Cardiac fibroblast (primary cell): ENCODE measurements around the gene UGT3A1.

Experiments used
- DNase-seq, 2 donors: peaks; one replicate each; pipeline versions ENCODE4 v3.0.0 to v3.0.0-alpha.2; 2010; ENCODE audit warnings: low read depth in 2 of 2
- H3K4me3 ChIP-seq, 2 donors: replicated peaks in 1 of 2; 1 replicate in 1 of 2; 2 replicates in 1 of 2; pipeline ENCODE4 v1.5.1; 2011; ENCODE audit warnings: low read depth in 2 of 2, low read length in 2 of 2, mild to moderate bottlenecking in 2 of 2, moderate library complexity in 1 of 2
- CTCF ChIP-seq: IDR thresholded peaks from one replicate; pipeline ENCODE4 v1.5.1; 2011; ENCODE audit warnings: low read depth, mild to moderate bottlenecking, low read length, inconsistent platforms

Gene UGT3A1

DNA sequence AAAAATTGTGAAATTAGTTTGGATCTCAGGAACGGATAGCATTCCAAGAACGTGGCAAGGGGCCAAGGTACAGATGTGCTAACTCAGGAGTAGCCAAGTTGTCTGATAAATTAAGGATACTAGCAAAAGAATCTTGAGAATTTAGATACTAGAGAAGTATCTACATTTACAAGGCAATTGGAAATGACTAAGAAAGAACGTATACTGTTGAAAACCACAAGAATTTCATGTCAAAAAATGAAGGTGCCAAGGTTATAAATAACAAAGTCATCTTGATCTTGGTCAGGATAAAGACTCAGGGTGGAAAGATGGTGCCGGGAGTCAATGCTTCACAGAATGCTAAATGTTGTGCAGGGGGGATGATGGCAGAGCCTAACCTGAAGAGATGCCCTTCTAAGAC lies 72.0 kb downstream of the UGT3A1 start:
- no peak overlapping the region for H3K4me3 ChIP-seq
- no peak for TF ChIP-seq CTCF
- peak; percentile 76 to 81 for DNase-seq

- DNase-seq, result no peak
- no peak for TF ChIP-seq CTCF
- no peak overlapping the region for H3K4me3 ChIP-seq
Measured at GRCh38 chr5:35908814-35909213, 82.4 kb downstream of the UGT3A1 start.

DNA sequence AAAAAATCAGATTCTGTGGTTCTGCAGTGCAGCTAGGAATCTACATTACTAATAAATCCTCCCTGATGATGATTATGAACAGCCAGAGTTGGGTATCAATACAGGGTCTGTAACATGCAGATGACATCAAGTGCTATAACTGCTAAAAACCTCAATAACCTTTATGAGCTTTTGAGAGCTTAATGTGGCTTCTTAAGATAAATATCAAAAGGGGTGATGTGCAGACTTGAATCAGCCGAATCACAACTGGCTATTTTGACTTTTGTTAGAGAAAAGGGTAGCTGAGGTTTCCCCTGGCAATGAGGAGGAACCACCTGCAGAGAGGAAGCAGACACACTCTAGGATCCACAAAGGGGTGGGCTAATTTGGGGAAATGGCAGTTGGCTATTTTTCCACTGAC lies 83.0 kb downstream of the UGT3A1 start:
- H3K4me3 ChIP-seq, result no peak overlapping the region
- no peak for TF ChIP-seq CTCF
- no peak for DNase-seq

- H3K4me3 ChIP-seq, result no peak overlapping the region
- no peak for DNase-seq
- TF ChIP-seq CTCF, result no peak
Measured at GRCh38 chr5:35904443-35905132, 86.6 kb downstream of the UGT3A1 start.

GRCh38 chr5:35903631-35904203 lies 87.5 kb downstream of the UGT3A1 start:
- no peak for DNase-seq
- H3K4me3 ChIP-seq, result no peak overlapping the region
- TF ChIP-seq CTCF, result no peak

DNA sequence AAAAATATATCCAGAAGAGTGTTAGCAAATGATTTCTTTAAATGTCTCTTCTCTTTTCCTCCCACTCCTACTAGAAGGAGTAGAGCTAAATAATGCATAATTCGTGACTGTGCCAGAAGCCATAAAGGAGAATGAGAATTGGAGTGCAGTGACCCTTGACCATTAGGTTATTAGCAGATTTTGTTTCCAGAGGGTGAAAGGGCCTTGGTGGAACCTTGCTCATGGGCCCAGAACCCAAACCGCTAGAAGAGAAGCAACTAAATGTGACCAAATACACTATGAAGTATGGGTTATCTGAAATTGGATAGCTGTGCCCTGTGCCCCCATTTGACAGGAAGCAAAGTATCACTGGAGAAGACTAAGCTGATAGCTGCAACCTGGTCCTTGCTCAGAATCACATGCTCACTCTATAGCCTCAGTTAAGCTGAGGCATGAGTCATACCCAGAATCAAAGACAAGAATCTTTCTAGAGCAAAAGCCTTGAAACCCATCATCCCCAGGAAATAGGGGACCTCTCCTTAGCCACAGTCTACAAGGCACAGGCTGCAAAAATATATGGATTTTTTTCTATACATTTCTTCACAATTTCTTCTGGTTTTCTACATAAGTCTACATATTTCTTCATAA lies 89.0 kb downstream of the UGT3A1 start:
- DNase-seq, result no peak
- no peak overlapping the region for H3K4me3 ChIP-seq
- no peak for TF ChIP-seq CTCF
